ENCODE measurements around the gene SPTBN4.

The SPTBN4 gene

GRCh38 chr19:40425450-40426287, 41.1 kb upstream of the SPTBN4 start, which contains the start of gene SERTAD1 (continued):
- TF ChIP-seq ZNF350 (tag by site-specific recombination; IDR thresholded peaks at IDR 0.05) (no peak), ZNF473 (tag by site-specific recombination; IDR thresholded peaks at IDR 0.05) (no peak), HOXD13 (CRISPR knock-in tag; IDR thresholded peaks at IDR 0.05; ENCODE audit: borderline replicate concordance) (no peak), ZNF843 (tag by site-specific recombination; IDR thresholded peaks at IDR 0.05) (peak; percentile 64), SP7 (tag by site-specific recombination; IDR thresholded peaks at IDR 0.05) (peak; percentile 80), ZNF596 (tag by site-specific recombination; IDR thresholded peaks at IDR 0.05) (no peak; the same call in 1 of the 2 replicates), ZNF837 (tag by site-specific recombination; IDR thresholded peaks at IDR 0.05) (peak; percentile 95), ZFP69B (tag by site-specific recombination; IDR thresholded peaks at IDR 0.05) (peak; percentile 26), ZNF423 (tag by site-specific recombination; IDR thresholded peaks at IDR 0.05) (peak; percentile 90; the same call in 1 of the 2 replicates), ZNF830 (tag by site-specific recombination; IDR thresholded peaks at IDR 0.05; ENCODE audit: low read depth) (no peak), ZNF157 (tag by site-specific recombination; IDR thresholded peaks at IDR 0.05) (no peak), ZNF501 (tag by site-specific recombination; IDR thresholded peaks at IDR 0.05) (0 out of 2 replicates have a peak, but pooled peaks have one; percentile 12), ZNF433 (tag by site-specific recombination; IDR thresholded peaks at IDR 0.05; ENCODE audit: low read depth) (no peak), ZXDB (tag by site-specific recombination; IDR thresholded peaks at IDR 0.05) (peak; percentile 90), ZNF223 (tag by site-specific recombination; IDR thresholded peaks at IDR 0.05) (0 out of 2 replicates have a peak, but pooled peaks have one; percentile 18), ZNF610 (tag by site-specific recombination; IDR thresholded peaks at IDR 0.05; ENCODE audit: borderline replicate concordance) (0 out of 2 replicates have a peak, but pooled peaks have one; percentile 59), SCRT2 (tag by site-specific recombination; IDR thresholded peaks at IDR 0.05) (peak; percentile 93), ZBTB44 (tag by site-specific recombination; IDR thresholded peaks at IDR 0.05) (peak; percentile 37; the same call in 1 of the 2 replicates), PRDM4 (tag by site-specific recombination; IDR thresholded peaks at IDR 0.05) (no peak; the same call in none of the 2 replicates), YY2 (tag by site-specific recombination; IDR thresholded peaks at IDR 0.05) (peak; percentile 67), ZNF660 (tag by site-specific recombination; IDR thresholded peaks at IDR 0.05) (peak; percentile 94; the same call in 1 of the 2 replicates), ZNF174 (tag by site-specific recombination; IDR thresholded peaks at IDR 0.05) (no peak), SP3 (tag by site-specific recombination; IDR thresholded peaks at IDR 0.05) (peak; percentile 99), ZFP41 (tag by site-specific recombination; IDR thresholded peaks at IDR 0.05; ENCODE audit: borderline replicate concordance) (no peak), ZBTB10 (tag by site-specific recombination; IDR thresholded peaks at IDR 0.05) (no peak; the same call in 1 of the 2 replicates), ZNF548 (tag by site-specific recombination; IDR thresholded peaks at IDR 0.05) (no peak), ZSCAN5A (tag by site-specific recombination; IDR thresholded peaks at IDR 0.05) (0 out of 2 replicates have a peak, but pooled peaks have one; percentile 57), ZNF155 (tag by site-specific recombination; IDR thresholded peaks at IDR 0.05) (no peak), ZNF138 (tag by site-specific recombination; IDR thresholded peaks at IDR 0.05; ENCODE audit: borderline replicate concordance) (no peak), ZNF426 (tag by site-specific recombination; IDR thresholded peaks at IDR 0.05) (no peak), ZNF112 (tag by site-specific recombination; IDR thresholded peaks at IDR 0.05) (no peak)

All from HEK293 (cell line).